Fibroblast of lung (primary cell): Measurements from ENCODE around the gene CTDP1. TPM values are rescaled to one million over a fixed set of nuclear protein-coding genes. Genes with fewer than 3 reads are reported as not detected.

Source experiments
- DNase-seq, 2 donors: peaks; one replicate each; pipeline versions ENCODE4 v3.0.0 to v3.0.0-alpha.2; 2010; ENCODE audit warnings: low read depth in 2 of 2
- H2AFZ ChIP-seq: 2 replicates; pipeline ENCODE4 v1.5.1; 2012; ENCODE audit warnings: low read length, control low read depth, inconsistent platforms
- H3K27ac ChIP-seq: 2 replicates; pipeline ENCODE4 v1.5.1; 2011; ENCODE audit warnings: low read length, control low read depth; ENCODE audit not compliant: insufficient read depth
- H3K27me3 ChIP-seq: 2 replicates; pipeline ENCODE4 v1.5.1; 2011; ENCODE audit warnings: mild to moderate bottlenecking, low read length; ENCODE audit not compliant: control insufficient read depth, insufficient read depth
- H3K36me3 ChIP-seq: 2 replicates; pipeline ENCODE4 v1.5.1; 2011; ENCODE audit warnings: low read length; ENCODE audit not compliant: control insufficient read depth, insufficient read depth
- H3K4me1 ChIP-seq: 2 replicates; pipeline ENCODE4 v1.5.1; 2011; ENCODE audit warnings: low read length; ENCODE audit not compliant: control insufficient read depth, insufficient read depth; ENCODE audit errors: extremely low read depth
- H3K4me2 ChIP-seq: 2 replicates; pipeline ENCODE4 v1.5.1; 2011; ENCODE audit warnings: low read length, control low read depth; ENCODE audit not compliant: insufficient read depth; ENCODE audit errors: extremely low read depth
- H3K4me3 ChIP-seq, 4 experiments: fragments of 200-600 bp in 1 of 4; sonication (generic) in 1 of 4; replicated peaks in 1 of 4; 2 replicates each; pipeline ENCODE4 v1.5.1; 2011 to 2016; ENCODE audit warnings: low read length in 4 of 4, low read depth in 3 of 4, mild to moderate bottlenecking in 3 of 4, control low read depth in 2 of 4, inconsistent platforms in 1 of 4, mixed read lengths in 1 of 4; ENCODE audit not compliant: insufficient read depth in 1 of 4; ENCODE audit errors: control extremely low read depth in 1 of 4
- H3K79me2 ChIP-seq: 2 replicates; pipeline ENCODE4 v1.5.1; 2012; ENCODE audit warnings: mild to moderate bottlenecking, low read length, inconsistent platforms; ENCODE audit not compliant: control insufficient read depth, insufficient read depth
- H3K9ac ChIP-seq: 2 replicates; pipeline ENCODE4 v1.5.1; 2011; ENCODE audit warnings: mild to moderate bottlenecking, low read length, control low read depth; ENCODE audit not compliant: insufficient read depth
- H3K9me3 ChIP-seq: 2 replicates; pipeline ENCODE4 v1.5.1; 2012; ENCODE audit warnings: low read depth, low read length; ENCODE audit not compliant: control insufficient read depth, insufficient read depth
- H4K20me1 ChIP-seq: 2 replicates; pipeline ENCODE4 v1.5.1; 2011; ENCODE audit warnings: low read length; ENCODE audit not compliant: control insufficient read depth, insufficient read depth; ENCODE audit errors: extremely low read depth
- EZH2 ChIP-seq: IDR thresholded peaks from 2 replicates; pipeline ENCODE4 v1.5.1; 2012; ENCODE audit warnings: low read length, control low read depth, mild to moderate bottlenecking; ENCODE audit errors: missing control alignments
- polyA minus RNA-seq: library from RNA; depleted of rRNA, polyadenylated mRNA; stranded (reverse); fragments of >200 nt; gene quantifications from 2 replicates; pipeline ENCODE4 v1.2.3, GENCODE V29; 2011; ENCODE audit warnings: low replicate concordance
- polyA plus RNA-seq, 2 donors: library from polyadenylated mRNA; depleted of rRNA in 1 of 2; stranded (reverse) in 1 of 2; unstranded in 1 of 2; fragments of >200 nt; gene quantifications; 2 replicates each; pipeline ENCODE4 v1.2.1, GENCODE V29; 2011 to 2012; ENCODE audit warnings: missing spikeins in 1 of 2
- total RNA-seq: library from RNA; depleted of rRNA; stranded (reverse); fragments of >200 nt; gene quantifications from 2 replicates; pipeline ENCODE4 v1.2.1, GENCODE V29; 2014
- TF ChIP-seq, protein P1 (sequence below), 2 donors: IDR thresholded peaks in 1 of 2; conservative IDR thresholded peaks in 1 of 2; 1 replicate in 1 of 2; 2 replicates in 1 of 2; pipeline ENCODE4 v1.5.1; 2011 to 2012; ENCODE audit warnings: low read length in 2 of 2, control low read depth in 1 of 2, inconsistent platforms in 1 of 2, low read depth in 1 of 2, mild to moderate bottlenecking in 1 of 2

Gene CTDP1, protein sequence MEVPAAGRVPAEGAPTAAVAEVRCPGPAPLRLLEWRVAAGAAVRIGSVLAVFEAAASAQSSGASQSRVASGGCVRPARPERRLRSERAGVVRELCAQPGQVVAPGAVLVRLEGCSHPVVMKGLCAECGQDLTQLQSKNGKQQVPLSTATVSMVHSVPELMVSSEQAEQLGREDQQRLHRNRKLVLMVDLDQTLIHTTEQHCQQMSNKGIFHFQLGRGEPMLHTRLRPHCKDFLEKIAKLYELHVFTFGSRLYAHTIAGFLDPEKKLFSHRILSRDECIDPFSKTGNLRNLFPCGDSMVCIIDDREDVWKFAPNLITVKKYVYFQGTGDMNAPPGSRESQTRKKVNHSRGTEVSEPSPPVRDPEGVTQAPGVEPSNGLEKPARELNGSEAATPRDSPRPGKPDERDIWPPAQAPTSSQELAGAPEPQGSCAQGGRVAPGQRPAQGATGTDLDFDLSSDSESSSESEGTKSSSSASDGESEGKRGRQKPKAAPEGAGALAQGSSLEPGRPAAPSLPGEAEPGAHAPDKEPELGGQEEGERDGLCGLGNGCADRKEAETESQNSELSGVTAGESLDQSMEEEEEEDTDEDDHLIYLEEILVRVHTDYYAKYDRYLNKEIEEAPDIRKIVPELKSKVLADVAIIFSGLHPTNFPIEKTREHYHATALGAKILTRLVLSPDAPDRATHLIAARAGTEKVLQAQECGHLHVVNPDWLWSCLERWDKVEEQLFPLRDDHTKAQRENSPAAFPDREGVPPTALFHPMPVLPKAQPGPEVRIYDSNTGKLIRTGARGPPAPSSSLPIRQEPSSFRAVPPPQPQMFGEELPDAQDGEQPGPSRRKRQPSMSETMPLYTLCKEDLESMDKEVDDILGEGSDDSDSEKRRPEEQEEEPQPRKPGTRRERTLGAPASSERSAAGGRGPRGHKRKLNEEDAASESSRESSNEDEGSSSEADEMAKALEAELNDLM
- 20.5 and 24.8 TPM in 2 replicates for total RNA-seq
- 6.4 and 8.0 TPM in 2 replicates for polyA plus RNA-seq
- polyA plus RNA-seq (2012), result 11.8 and 15.9 TPM in 2 replicates
- polyA minus RNA-seq, result 5.0 and 11.9 TPM in 2 replicates

GRCh38 chr18:79679552-79680099, at the start of gene CTDP1:
CTDP1 (plus strand) TSS chr18:79679803; CDS start chr18:79679948, 145 bp downstream.
- Histone ChIP-seq H3K36me3 (peaks cover 5% of the 10 kb centered on the region), H3K9me3 (no peaks in the 10 kb centered on the region), H3K79me2 (peaks cover 50% of the 10 kb centered on the region), H3K27me3 (no peaks in the 10 kb centered on the region), H3K9ac (peak within 1 kb of the TSS; percentile 99), H3K4me3 (peak within 1 kb of the TSS; percentile 82 to 92 (median 90)), H3K27ac (peak within 1 kb of the TSS; percentile 100), H3K4me2 (peak within 1 kb of the TSS; percentile 59), H2AFZ (peak within 1 kb of the TSS; percentile 94), H3K4me1 (peaks cover 8% of the 10 kb centered on the region), H4K20me1 (no peaks in the 10 kb centered on the region)
- TF ChIP-seq, protein P1, sequence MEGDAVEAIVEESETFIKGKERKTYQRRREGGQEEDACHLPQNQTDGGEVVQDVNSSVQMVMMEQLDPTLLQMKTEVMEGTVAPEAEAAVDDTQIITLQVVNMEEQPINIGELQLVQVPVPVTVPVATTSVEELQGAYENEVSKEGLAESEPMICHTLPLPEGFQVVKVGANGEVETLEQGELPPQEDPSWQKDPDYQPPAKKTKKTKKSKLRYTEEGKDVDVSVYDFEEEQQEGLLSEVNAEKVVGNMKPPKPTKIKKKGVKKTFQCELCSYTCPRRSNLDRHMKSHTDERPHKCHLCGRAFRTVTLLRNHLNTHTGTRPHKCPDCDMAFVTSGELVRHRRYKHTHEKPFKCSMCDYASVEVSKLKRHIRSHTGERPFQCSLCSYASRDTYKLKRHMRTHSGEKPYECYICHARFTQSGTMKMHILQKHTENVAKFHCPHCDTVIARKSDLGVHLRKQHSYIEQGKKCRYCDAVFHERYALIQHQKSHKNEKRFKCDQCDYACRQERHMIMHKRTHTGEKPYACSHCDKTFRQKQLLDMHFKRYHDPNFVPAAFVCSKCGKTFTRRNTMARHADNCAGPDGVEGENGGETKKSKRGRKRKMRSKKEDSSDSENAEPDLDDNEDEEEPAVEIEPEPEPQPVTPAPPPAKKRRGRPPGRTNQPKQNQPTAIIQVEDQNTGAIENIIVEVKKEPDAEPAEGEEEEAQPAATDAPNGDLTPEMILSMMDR (conservative IDR thresholded peaks at IDR 0.05 in 1 of 2, IDR thresholded peaks at IDR 0.05 in 1 of 2; ENCODE audit: low read depth in 1 of 2, low read length in 2 of 2), result no peak
- no peak for TF ChIP-seq EZH2
- DNase-seq, result peak; percentile 93 to 94

DNA sequence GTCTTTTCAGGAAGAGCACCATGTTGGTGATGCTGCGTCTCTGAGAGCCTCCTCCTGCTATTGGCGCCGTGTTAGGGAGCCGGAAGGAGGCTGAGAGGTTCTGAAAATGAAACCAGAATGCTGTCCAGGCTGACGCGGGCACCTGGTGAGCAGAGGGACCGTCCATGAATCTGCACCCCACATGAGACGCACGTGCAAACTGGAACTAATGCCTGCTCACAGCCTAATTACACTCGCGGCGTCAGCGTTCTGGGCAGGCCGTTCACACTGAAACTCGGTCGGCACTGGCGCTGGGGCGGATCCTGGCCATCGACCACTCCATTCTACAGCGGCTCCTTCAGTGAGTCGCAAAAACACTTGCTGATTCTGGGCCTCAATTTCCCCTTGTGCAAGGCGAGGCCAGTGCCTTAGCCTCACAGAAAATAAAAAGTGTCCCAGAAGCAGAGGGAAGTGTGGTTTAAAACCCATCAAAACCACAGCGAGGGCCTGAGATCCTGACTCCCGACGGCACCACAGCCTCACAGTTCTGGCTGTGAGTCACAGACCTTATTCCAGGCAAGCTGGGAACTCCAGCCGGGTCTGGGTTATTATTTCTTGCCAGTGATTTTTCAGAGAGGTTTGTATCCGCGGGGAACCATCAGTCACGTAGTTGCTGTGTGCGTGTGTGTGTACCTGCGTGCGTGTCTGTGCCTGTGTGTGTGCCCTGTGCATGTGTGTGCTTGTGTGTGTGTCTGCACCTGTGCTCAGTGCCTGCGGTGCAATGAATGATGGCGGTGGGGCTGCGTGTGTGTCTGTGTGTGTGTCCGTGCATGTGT, 49.1 kb upstream of the CTDP1 start:
- H3K9ac ChIP-seq, result no peak overlapping the region
- H3K36me3 ChIP-seq, result no peaks in the 10 kb centered on the region
- DNase-seq, result peak in 1 of 2 donors; percentile 11
- H3K79me2 ChIP-seq, result no peaks in the 10 kb centered on the region
- H3K4me2 ChIP-seq, result no peak overlapping the region
- no peak for TF ChIP-seq EZH2
- TF ChIP-seq, protein P1 (conservative IDR thresholded peaks at IDR 0.05 in 1 of 2, IDR thresholded peaks at IDR 0.05 in 1 of 2; ENCODE audit: low read depth in 1 of 2, low read length in 2 of 2), result no peak
- no peak overlapping the region for H2AFZ ChIP-seq
- H3K27ac ChIP-seq, result no peak overlapping the region
- H3K4me3 ChIP-seq, result no peak overlapping the region
- H3K4me1 ChIP-seq, result no peaks in the 10 kb centered on the region
- no peaks in the 10 kb centered on the region for H4K20me1 ChIP-seq
- no peaks in the 10 kb centered on the region for H3K27me3 ChIP-seq
- no peaks in the 10 kb centered on the region for H3K9me3 ChIP-seq
